ENCODE results near the gene SLC27A1.

DNA sequence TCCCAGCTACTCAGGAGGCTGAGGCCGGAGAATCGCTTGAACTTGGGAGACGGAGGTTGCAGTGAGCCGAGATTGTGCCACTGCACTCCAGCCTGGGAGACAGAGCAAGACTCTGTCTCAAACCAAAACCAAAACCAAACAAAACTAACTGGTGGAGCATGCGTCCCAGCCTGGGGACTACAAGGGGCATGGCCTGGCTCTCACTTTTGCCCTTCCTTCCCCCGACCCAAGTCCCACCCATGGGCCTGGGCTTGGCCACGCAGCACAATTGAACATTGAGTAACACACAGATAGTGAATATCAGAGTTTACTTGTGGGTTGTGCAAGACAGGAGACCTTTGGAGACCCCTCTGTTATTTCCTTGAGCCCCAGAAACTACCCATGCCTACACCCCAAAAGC, 35.1 kb upstream of the SLC27A1 start:
- TF ChIP-seq POLR2AphosphoS5 (IDR thresholded peaks at IDR 0.05; ENCODE audit: low read depth) (no peak), JUNB (IDR thresholded peaks at IDR 0.05; ENCODE audit: unreplicated experiment) (no peak)
- TF ChIP-seq, protein P1, sequence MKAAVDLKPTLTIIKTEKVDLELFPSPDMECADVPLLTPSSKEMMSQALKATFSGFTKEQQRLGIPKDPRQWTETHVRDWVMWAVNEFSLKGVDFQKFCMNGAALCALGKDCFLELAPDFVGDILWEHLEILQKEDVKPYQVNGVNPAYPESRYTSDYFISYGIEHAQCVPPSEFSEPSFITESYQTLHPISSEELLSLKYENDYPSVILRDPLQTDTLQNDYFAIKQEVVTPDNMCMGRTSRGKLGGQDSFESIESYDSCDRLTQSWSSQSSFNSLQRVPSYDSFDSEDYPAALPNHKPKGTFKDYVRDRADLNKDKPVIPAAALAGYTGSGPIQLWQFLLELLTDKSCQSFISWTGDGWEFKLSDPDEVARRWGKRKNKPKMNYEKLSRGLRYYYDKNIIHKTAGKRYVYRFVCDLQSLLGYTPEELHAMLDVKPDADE (IDR thresholded peaks at IDR 0.05) = no peak
- TF ChIP-seq, protein P2, sequence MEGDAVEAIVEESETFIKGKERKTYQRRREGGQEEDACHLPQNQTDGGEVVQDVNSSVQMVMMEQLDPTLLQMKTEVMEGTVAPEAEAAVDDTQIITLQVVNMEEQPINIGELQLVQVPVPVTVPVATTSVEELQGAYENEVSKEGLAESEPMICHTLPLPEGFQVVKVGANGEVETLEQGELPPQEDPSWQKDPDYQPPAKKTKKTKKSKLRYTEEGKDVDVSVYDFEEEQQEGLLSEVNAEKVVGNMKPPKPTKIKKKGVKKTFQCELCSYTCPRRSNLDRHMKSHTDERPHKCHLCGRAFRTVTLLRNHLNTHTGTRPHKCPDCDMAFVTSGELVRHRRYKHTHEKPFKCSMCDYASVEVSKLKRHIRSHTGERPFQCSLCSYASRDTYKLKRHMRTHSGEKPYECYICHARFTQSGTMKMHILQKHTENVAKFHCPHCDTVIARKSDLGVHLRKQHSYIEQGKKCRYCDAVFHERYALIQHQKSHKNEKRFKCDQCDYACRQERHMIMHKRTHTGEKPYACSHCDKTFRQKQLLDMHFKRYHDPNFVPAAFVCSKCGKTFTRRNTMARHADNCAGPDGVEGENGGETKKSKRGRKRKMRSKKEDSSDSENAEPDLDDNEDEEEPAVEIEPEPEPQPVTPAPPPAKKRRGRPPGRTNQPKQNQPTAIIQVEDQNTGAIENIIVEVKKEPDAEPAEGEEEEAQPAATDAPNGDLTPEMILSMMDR (conservative IDR thresholded peaks at IDR 0.05; ENCODE audit: low read depth in 2 of 2) = no peak
